Embryonic facial prominence (tissue), 1 donor: ENCODE data around the gene C5orf46.
"Not testable (repeated sequence)": the region's sequence is repeated elsewhere in the genome, so short reads cannot be mapped to it uniquely, and the experiment has no call there.

Source experiments
- DNase-seq: peaks from one replicate; pipeline ENCODE4 v3.0.0-alpha.2; 2016; ENCODE audit errors: extremely low spot score

Gene C5orf46

GRCh38 chr5:147893820-147894219, 12.5 kb downstream of the C5orf46 start:
- DNase-seq = no peak

DNA sequence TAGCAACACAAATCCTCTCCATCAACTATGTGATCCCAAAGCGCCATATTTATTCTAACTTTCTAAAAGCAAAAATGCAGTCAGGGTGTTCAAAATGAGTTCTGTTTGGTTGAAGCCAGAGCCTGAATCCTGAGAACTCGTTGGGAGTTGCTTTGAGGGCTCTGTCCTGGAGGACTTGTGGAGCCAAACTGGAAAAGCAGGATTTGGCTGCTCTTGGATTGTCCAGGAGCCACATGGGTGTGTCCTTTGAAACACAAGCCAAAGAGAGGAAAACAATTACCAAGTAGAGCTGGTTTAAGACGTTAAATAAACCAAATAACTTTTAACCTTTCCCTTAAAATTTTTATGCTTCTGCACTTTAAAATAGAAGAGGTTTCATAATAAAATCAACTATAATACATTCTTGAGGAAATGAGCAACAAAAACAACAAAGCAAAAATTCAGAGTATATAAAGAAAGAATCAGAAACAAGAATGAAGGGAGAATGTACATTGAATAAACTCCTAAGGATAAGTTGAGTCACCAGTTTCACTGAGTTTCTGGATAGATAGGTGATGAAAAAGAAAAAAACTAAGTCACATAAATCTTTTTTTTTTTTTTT, 13.5 kb downstream of the C5orf46 start:
- DNase-seq = no peak

DNA sequence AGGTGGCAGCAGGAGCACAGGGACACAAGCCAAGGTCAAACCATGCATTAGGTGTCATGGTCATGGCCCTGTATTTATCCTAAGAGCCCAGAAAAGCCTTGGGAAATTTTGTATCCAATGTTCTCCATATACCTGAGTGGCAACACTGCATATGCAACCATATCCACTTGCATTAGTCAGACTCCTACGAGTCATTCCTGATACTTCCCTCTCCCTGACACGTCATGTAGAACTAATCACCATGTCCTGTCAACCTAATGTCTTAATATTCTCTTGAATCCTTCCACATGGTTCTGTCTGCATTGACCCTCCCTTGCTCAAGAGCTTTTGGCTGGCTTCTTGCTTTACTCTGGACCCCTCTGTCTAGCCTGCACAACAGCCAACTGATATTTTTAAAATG, 18.4 kb downstream of the C5orf46 start:
- no peak for DNase-seq

DNA sequence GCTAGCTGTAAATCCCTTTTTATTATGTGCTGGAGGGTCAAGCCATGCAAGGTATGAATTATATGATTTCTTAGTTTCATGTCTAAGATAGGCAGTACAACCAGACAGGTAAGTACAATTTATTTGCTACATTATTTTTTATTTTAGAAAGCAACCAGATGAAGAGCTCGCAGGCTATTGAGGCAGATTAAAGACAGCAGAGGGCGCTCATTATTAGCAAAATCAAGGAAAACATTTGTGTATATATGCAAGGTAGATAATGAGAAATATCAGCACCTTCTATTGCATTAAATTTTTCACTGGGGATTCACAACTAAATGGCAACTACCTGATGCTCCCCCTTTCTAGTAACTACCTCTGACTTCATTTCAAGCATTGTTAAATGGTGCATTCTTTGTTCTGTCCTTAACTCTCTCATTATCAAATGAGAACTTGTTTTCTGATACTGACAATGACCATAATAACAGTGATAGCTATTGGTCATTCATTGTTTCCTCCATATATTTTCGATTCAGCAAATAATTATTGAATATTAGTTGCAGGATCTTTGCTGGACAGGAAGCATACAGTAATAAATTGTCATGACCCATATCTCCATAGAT, 19.2 kb downstream of the C5orf46 start:
- DNase-seq = no peak

GRCh38 chr5:147882586-147883313, 23.6 kb downstream of the C5orf46 start:
- DNase-seq = no peak

- no peak for DNase-seq
Observed at GRCh38 chr5:147880487-147880886, 25.9 kb downstream of the C5orf46 start.

DNA sequence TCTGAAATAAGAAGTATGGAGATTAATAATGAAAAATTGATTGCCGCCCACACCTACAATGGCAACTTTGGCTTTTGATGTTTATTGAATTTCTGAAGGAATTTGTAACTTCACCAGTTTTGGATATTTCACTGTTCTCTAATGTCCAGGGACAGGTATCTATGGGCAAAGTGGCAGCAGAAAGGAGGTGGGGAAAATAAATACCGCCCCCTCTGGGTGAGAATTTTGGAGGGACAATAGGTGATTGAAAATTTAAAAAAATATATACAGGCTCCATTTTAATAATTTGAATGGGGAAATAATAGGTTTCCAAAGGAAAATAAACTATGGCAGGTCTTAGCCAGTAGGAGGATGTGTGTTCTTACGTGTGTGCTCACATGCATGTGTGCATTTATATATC, 26.6 kb downstream of the C5orf46 start:
- no peak for DNase-seq

DNA sequence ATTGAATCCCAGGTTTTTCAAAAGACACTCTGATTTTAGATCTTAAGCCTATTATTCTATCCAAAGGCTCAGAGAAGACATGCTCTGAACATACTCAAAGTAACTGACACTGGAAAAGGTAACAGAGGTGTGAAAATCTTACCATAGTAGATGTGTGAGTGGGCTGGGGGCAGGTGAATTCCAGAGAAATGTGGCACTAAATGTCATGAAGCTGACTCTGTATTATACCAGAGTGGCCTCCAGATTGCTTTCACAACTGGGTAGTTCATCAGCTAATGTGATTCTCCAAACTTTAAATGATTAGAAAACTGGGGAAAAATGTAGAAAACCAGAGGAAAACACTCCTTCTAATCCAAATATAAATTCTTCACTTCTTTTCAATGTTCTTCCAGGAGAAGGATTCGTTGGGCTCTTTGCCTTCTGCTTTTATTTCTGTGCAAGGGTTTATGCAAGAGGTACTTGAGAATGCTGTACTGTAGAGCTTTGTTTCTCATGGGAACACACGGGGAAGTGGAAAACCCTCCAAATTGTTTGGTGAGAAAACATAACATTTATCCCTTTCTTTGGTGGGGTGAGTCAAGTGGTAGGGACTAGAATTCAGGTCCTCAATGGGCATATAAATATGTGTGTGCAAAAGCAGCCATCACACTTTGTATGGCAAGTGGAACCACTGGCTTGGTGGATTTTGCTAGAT, 28.1 kb downstream of the C5orf46 start, which contains the start of gene SCGB3A2:
Gene SCGB3A2, plus strand, starts transcription at position 646 of the 694 bp plus-strand sequence. CDS start 93 bp downstream, outside the sequence.
- no peak for DNase-seq

DNA sequence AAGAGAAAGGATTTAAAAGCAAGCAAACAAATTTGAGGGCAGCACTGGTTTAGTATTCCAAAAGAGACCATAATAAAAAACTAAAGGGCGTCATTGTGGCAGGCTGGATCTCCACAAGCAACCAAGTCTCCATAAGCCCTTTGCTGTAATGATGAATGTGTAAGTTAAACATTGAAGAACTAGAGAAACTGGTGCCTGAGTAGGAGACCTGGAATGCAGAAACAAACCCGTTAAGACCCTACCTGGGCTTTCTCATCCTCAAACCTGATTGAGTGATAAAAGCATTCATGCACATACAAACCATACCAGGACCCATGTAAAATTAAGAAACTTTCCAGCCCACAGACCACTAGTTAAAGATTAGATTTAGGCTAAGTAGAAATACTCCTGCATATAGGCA, 29.7 kb downstream of the C5orf46 start:
- no peak for DNase-seq

GRCh38 chr5:147876141-147876540, 30.2 kb downstream of the C5orf46 start:
- DNase-seq = no peak

DNA sequence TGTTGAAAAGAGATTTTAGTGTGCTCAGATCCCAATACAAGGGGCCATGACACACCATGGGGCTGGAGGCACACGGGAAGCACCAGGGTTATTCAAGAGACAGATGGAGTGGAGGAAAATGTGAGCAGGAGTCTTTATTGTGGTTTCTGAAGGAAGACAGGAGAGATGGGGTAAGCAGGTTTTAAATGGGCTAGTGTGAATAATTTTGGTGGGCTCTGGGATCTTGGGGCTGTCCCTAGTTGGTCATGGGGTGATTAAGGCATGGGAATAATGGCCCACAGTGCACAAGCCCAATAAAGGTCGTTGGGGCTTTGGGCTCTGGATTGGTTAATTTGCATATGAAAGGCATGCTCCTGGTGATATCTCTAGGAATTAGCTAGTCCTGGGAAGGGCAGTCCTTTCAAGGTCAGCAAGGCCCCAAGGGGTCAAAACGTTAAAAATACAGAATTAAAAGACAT, 31.4 kb downstream of the C5orf46 start:
- no peak for DNase-seq

DNA sequence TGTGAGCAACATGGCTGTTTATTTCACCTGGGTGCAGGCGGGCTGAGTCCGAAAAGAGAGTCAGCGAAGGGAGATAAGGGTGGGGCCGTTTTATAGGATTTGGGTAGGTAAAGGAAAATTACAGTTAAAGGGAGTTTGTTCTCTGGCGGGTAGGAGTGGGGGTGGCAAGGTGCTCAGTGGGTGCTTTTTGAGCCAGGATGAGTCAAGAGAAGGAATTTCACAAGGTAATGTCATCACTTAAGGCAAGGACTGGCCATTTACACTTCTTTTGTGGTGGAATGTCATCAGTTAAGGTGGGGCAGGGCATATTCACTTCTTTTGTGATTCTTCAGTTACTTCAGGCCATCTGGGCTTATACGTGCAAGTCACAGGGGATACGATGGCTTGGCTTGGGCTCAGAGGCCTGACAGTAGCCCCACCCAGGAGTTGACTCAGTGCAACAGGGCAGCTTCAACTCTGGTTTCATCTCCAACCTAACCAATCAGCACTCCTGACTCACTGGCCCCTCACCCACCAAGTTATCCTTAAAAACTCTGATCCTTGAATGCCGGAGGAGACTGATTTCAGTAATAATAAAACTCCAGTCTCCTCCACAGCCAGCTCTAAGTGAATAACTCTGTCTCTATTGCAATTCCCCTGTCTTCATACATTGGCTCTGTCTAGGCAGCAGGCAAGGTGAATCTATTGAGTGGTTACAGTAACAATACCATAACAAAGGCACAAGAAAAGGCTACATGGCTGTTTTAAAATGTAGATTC, 32.0 kb downstream of the C5orf46 start:
- not testable (repeated sequence) for DNase-seq

DNA sequence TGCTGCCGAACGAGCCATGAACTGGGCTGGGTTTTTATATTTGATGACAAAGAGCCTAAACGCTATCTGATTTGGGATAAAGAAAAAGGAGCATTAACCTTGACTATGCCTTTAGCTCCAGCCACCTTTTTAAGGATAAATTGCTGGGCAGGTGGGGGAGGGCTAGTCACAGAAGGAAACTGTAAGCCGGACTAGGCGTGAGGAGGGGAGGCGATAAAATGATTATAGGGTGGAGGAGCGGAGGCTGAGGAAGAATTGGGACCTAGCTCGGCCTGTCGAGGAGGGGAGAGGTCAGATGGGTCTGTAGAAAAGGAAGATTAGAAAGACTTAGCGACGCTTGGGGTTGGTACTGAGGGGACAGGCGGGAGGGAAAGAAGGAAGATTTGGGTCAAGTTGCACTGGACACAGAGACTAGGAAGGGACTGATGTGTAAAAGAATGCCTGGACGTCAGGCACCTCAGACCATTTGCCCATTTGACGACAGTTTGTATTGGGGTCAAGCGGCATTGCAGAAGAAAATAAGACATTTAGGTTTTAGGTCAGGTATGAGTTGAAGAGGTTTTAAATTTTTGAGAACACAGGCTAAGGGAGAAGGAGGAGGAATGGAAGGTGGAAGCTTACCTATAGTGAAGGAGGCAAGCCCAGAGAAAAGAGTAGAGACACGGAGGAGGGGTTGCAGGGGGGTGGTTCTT, 33.4 kb downstream of the C5orf46 start:
- DNase-seq = not testable (repeated sequence)

DNA sequence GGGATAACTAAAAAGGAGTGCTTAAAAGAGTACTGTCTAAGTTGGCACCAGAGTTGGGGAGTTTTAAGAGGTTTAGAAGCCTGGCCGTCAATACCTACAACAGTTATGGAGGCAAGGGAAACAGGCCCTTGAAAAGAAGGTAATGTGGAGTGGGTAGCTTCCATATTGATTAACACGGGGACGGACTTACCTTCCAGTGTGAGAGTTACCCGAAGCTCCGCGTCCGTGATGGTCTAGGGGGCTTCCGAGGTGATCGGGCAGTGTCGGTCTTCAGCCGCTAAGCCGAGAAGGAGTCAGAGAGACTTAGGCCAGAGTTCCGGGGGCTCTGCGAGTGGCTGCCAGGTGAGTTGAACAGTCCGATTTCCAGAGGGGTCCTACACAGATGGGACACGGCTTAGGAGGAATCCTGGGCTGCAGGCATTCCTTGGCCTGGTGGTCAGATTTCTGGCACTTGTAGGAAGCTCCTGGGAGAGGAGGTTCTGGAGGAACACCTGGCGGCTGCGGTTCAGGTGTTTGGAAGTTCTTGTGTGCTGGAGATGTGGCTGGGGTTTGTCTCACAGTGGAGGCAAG, 34.3 kb downstream of the C5orf46 start:
- not testable (repeated sequence) for DNase-seq

DNA sequence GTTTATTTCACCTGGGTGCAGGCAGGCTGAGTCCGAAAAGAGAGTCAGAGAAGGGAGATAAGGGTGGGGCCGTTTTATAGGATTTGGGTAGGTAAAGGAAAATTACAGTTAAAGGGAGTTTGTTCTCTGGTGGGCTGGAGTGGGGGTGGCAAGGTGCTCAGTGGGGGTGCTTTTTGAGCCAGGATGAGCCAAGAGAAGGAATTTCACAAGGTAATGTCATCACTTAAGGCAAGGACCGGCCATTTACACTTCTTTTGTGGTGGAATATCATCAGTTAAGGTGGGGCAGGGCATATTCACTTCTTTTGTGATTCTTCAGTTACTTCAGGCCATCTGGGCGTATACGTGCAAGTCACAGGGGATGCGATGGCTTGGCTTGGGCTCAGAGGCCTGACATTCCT, 36.4 kb downstream of the C5orf46 start:
- DNase-seq = not testable (repeated sequence)

- no peak for DNase-seq
Observed at GRCh38 chr5:147869112-147869511, 37.2 kb downstream of the C5orf46 start.

DNA sequence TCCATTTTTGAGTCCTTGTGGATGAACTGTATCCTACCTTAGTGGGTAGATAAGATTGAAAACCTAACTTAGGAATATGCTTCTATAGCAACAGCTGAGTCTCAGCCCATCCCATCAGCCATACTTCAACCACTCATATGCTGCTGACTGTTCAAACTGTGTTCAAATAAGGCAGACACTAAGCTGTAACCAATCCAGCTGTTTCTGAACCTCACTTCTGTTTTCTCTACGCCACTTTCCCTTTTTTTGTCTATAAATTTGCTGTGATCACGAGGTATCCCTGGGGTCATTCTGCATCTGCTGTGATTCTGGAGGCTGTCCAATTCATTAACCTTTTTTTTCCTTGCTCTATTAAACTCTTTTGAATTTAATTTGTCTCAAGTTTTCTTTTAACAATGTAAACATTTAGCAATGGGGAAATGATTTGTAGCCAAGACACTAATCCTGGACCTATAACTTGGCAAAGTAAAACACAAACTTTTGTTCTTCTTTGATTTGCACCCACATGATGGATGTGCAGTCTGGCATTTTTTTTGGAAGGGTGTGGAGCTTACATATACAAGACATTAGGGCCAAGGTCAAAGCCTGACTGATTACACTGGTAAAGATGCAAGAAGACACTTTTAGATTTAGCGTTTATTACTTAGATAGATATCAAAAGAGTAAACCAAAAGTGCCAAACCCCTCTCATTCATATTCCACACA, 42.7 kb downstream of the C5orf46 start:
- no peak for DNase-seq

GRCh38 chr5:147860641-147861025, 45.7 kb downstream of the C5orf46 start:
- DNase-seq = no peak

DNA sequence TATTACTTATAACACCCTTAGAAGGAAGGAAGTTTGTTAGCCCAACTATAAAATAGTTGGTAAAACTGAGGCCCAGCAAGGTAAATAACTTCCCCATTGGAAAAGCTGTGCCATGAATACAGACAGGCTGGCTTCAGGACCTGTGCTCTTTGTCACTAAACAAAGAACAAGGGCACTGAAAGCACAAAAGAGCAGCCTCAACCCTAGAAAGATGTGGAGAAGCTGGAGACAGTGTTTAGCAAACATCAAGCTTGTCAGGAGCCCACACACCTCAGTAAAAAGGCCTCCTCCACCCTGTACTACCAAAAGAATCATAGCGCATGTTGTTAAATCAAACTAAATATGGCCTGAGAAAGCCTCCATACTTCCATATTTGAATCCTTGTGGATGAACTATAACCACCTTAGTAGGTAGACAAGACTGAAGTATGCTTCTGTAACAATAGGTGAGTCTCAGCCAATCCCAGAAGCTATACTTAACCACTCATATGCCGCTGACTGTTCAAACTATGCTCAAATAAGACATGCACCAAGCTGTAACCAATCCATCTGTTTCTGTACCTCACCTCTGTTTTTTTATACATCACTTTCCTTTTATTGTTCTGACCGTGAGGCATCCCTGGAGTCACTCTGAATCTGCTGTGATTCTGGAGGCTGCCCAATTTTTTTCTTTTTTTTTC, 46.2 kb downstream of the C5orf46 start:
- DNase-seq = no peak
